Measurements from ENCODE around the gene CSNK2A1. TPM values are rescaled to one million over a fixed set of nuclear protein-coding genes. Genes with fewer than 3 reads are reported as not detected.
A peak's percentile ranks its signal among the peaks of the same experiment; 100 is the strongest.

The CSNK2A1 gene
- total RNA-seq, 1 experiment from 2014 or later, result 110 TPM

GRCh38 chr20:544153-544725 is 649 bp upstream of the CSNK2A1 start:
- BruUV-seq (replicated peaks), result no TSS peak

DNA sequence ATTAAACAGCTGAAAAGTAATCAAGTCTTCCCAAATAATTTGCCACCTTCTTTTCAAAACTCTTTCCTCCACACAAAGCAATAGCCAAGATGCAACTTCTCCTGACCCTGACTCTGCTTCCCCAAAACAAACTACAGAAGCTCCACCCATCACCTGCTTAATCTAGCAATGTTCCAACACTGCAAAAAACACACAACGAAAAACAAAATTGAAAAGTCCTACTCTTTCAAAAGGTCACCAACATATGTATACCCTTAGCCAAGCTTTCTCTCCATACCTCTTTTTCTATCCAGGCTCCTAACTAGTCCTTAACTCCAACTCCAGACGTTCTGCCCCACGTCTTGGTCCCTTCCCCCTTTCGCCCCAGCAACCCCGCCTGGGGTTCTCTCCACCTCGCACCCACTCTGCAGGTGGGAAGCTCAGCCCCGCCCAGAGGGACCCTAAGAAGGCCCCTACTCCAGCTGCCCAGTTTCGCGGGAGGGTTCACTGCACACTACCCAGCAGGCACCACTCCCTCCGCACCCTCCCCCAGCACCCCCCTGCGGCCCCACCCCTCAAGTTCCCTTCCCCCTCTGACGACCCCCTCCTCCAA is 717 bp downstream of the CSNK2A1 start:
- Mint-ChIP-seq H3K9me3 (ENCODE audit: low read depth, unreplicated experiment) (peaks cover 6% of the 10 kb centered on the region), H3K4me3 (ENCODE audit: low read depth, unreplicated experiment) (peak overlapping the region; percentile 93), H3K36me3 (ENCODE audit: insufficient read depth, unreplicated experiment) (peaks cover 27% of the 10 kb centered on the region), H3K27ac (ENCODE audit: unreplicated experiment) (peak overlapping the region; percentile 75), H3K4me1 (ENCODE audit: low read depth, unreplicated experiment) (peaks cover 18% of the 10 kb centered on the region), H3K27me3 (ENCODE audit: unreplicated experiment) (peaks cover 17% of the 10 kb centered on the region)
- TF ChIP-seq CTCF (IDR thresholded peaks at IDR 0.05; ENCODE audit: unreplicated experiment), result no peak
- CTCF ChIA-PET, result interaction anchor here (1.2 kb wide), 1 partner anchor 103 kb away, joined by 3 read pairs; no protein-coding TSS in a partner anchor
- no TSS peak for BruUV-seq (replicated peaks)
- DNase-seq, result peak; percentile 11
- intact Hi-C loops (cut with micrococcal nuclease; ENCODE audit: unreplicated experiment), result no loop called here

More at GRCh38 chr20:544153-544725, 649 bp upstream of the CSNK2A1 start:
- Mint-ChIP-seq H3K4me3 (ENCODE audit: low read depth, unreplicated experiment) (peak overlapping the region; percentile 93), H3K9me3 (ENCODE audit: low read depth, unreplicated experiment) (peaks cover 6% of the 10 kb centered on the region), H3K27ac (ENCODE audit: unreplicated experiment) (peak overlapping the region; percentile 75), H3K36me3 (ENCODE audit: insufficient read depth, unreplicated experiment) (peaks cover 27% of the 10 kb centered on the region), H3K4me1 (ENCODE audit: low read depth, unreplicated experiment) (peaks cover 18% of the 10 kb centered on the region), H3K27me3 (ENCODE audit: unreplicated experiment) (peaks cover 17% of the 10 kb centered on the region)
- DNase-seq, result no peak
- no peak for TF ChIP-seq CTCF (IDR thresholded peaks at IDR 0.05; ENCODE audit: unreplicated experiment)
- CTCF ChIA-PET, result interaction anchor here (1.2 kb wide), 1 partner anchor 101 kb away, joined by 3 read pairs; no protein-coding TSS in a partner anchor
- intact Hi-C loops (cut with micrococcal nuclease; ENCODE audit: unreplicated experiment), result no loop called here

DNA sequence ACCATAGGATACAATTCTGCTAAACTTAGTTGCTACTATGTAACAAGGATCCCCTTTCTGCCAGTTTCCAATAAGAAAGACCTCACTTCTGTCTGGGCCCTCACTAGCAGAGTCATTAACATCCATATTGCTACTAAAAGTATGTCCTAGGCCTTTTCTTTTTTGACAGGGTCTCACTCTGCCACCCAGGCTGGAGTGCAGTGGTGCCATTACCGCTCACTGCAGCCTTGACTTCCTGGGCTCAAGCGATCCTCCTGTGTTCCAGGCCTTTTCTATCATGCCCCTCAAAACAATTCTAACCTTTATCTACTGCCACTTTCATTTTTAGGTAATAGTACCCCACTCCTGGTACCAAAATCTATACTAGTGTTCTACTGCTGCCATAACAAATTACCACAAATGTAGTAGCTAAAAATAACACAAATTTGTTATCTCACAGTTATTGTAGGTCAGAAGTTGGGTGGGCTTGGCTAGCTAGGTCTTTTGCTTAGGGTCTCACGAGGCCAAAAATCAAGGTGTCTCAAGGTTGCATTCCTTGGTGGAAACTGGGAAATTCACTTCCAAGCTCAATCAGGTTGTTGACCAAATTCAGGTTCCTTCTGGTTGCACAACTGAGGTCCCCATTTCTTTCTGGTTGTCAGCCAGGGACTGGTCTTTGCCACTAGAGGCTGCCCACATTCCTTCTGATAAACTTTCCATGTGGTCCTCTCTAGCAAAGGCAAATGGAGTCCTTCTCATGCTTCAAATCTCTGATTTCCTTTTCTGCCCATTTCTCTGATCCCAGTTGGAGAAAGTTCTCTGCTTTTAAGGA is 3.0 kb downstream of the CSNK2A1 start:
- H3K36me3 Mint-ChIP-seq (ENCODE audit: insufficient read depth, unreplicated experiment), result peaks cover 27% of the 10 kb centered on the region
- H3K4me3 Mint-ChIP-seq (ENCODE audit: low read depth, unreplicated experiment), result no peak overlapping the region
- no peak for DNase-seq
- BruUV-seq (replicated peaks), result no TSS peak
- H3K27me3 Mint-ChIP-seq (ENCODE audit: unreplicated experiment), result peaks cover 6% of the 10 kb centered on the region
- peaks cover 33% of the 10 kb centered on the region for H3K4me1 Mint-ChIP-seq (ENCODE audit: low read depth, unreplicated experiment)
- no peak for TF ChIP-seq CTCF (IDR thresholded peaks at IDR 0.05; ENCODE audit: unreplicated experiment)
- CTCF ChIA-PET, result no interaction called here
- H3K9me3 Mint-ChIP-seq (ENCODE audit: low read depth, unreplicated experiment), result peaks cover 6% of the 10 kb centered on the region
- intact Hi-C loops (cut with micrococcal nuclease; ENCODE audit: unreplicated experiment), result no loop called here
- H3K27ac Mint-ChIP-seq (ENCODE audit: unreplicated experiment), result no peak overlapping the region

GRCh38 chr20:539848-540247 is 3.7 kb downstream of the CSNK2A1 start:
- TF ChIP-seq CTCF (IDR thresholded peaks at IDR 0.05; ENCODE audit: unreplicated experiment), result no peak
- no TSS peak for BruUV-seq (replicated peaks)
- CTCF ChIA-PET, result no interaction called here
- Mint-ChIP-seq H3K36me3 (ENCODE audit: insufficient read depth, unreplicated experiment) (peaks cover 27% of the 10 kb centered on the region), H3K4me1 (ENCODE audit: low read depth, unreplicated experiment) (peaks cover 33% of the 10 kb centered on the region), H3K27ac (ENCODE audit: unreplicated experiment) (no peak overlapping the region), H3K9me3 (ENCODE audit: low read depth, unreplicated experiment) (peaks cover 6% of the 10 kb centered on the region), H3K4me3 (ENCODE audit: low read depth, unreplicated experiment) (no peak overlapping the region), H3K27me3 (ENCODE audit: unreplicated experiment) (no peaks in the 10 kb centered on the region)
- DNase-seq, result no peak
- intact Hi-C loops (cut with micrococcal nuclease; ENCODE audit: unreplicated experiment), result no loop called here

Measured in Calu3 (cell line).